Right kidney (tissue), 9 donors: ENCODE data around the gene USP36.
"Not testable (repeated sequence)": the region's sequence is repeated elsewhere in the genome, so short reads cannot be mapped to it uniquely, and the experiment has no call there.

Experiments used
- DNase-seq: peaks from one replicate; pipeline ENCODE4 v3.0.0-alpha.2; 2016
- long read RNA-seq, 8 donors: transcript quantifications; one replicate each; lab custom pipeline, GENCODE V29; 2026

Gene USP36
- long read RNA-seq, donor 1, partial matches to known transcripts = 6 of 7 reads
- long read RNA-seq, donor 1, other reads (novel, unspliced or antisense) = 0 of 7 reads
- long read RNA-seq, donor 2 = 0 reads
- long read RNA-seq, donor 3, partial matches to known transcripts = 0 of 1 reads
- long read RNA-seq, donor 3, other reads (novel, unspliced or antisense) = 0 of 1 reads
- long read RNA-seq, donor 4, partial matches to known transcripts = 0 of 1 reads
- long read RNA-seq, donor 4, other reads (novel, unspliced or antisense) = 0 of 1 reads
- long read RNA-seq, donor 5 = 0 reads
- long read RNA-seq, donor 6, partial matches to known transcripts = 0 of 2 reads
- long read RNA-seq, donor 6, other reads (novel, unspliced or antisense) = 0 of 2 reads
- long read RNA-seq, donor 7 = 0 reads
- long read RNA-seq, donor 8, full-length matches to known transcripts = 2 of 2 reads
- long read RNA-seq, donor 8, partial matches to known transcripts = 0 of 2 reads
- long read RNA-seq, donor 8, other reads (novel, unspliced or antisense) = 0 of 2 reads

- DNase-seq = peak; percentile 95
Measured at GRCh38 chr17:78840780-78841611, at the start of gene USP36. Gene USP36 (minus strand): TSS chr17:78840814. CDS start chr17:78836363, 4,451 bp downstream.

- DNase-seq = not testable (repeated sequence)
Measured at GRCh38 chr17:78890096-78890495, 49.5 kb upstream of the USP36 start.

GRCh38 chr17:78889531-78889930 lies 48.9 kb upstream of the USP36 start:
- no peak for DNase-seq

GRCh38 chr17:78888941-78889518 lies 48.4 kb upstream of the USP36 start:
- no peak for DNase-seq

- DNase-seq = no peak
Measured at GRCh38 chr17:78886954-78887353, 46.3 kb upstream of the USP36 start.

GRCh38 chr17:78885956-78886355 lies 45.3 kb upstream of the USP36 start:
- DNase-seq = no peak

GRCh38 chr17:78884876-78885667 lies 44.5 kb upstream of the USP36 start:
- no peak for DNase-seq

- DNase-seq = peak; percentile 31
Measured at GRCh38 chr17:78884148-78884825, 43.7 kb upstream of the USP36 start.

GRCh38 chr17:78883533-78884131 lies 43.0 kb upstream of the USP36 start:
- peak; percentile 50 for DNase-seq

GRCh38 chr17:78883089-78883532 lies 42.5 kb upstream of the USP36 start:
- no peak for DNase-seq

- no peak for DNase-seq
Measured at GRCh38 chr17:78882540-78883088, 42.0 kb upstream of the USP36 start.

- peak; percentile 65 for DNase-seq
Measured at GRCh38 chr17:78879635-78880186, 39.1 kb upstream of the USP36 start.

- DNase-seq = no peak
Measured at GRCh38 chr17:78878871-78879527, 38.4 kb upstream of the USP36 start.

- DNase-seq = no peak
Measured at GRCh38 chr17:78878261-78878660, 37.6 kb upstream of the USP36 start.

- not testable (repeated sequence) for DNase-seq
Measured at GRCh38 chr17:78876954-78877517, 36.4 kb upstream of the USP36 start.

- DNase-seq = no peak
Measured at GRCh38 chr17:78876094-78876597, 35.5 kb upstream of the USP36 start.

- DNase-seq = peak; percentile 22
Measured at GRCh38 chr17:78875363-78876093, 34.9 kb upstream of the USP36 start.
